H9 (cell line): ENCODE data around the gene SUFU. TPM values are rescaled to one million over a fixed set of nuclear protein-coding genes. Genes with fewer than 3 reads are reported as not detected.

Source experiments
- DNase-seq: peaks from one replicate; pipeline ENCODE4 v3.0.0-alpha.2; 2017
- H2AFZ ChIP-seq: one replicate; pipeline ENCODE4 v1.6.1; 2013; ENCODE audit warnings: mild to moderate bottlenecking, low read length, control low read depth, moderate library complexity
- H2AK5ac ChIP-seq: 2 replicates; pipeline ENCODE4 v1.6.1; 2013; ENCODE audit warnings: low read length, control low read depth, mixed read lengths; ENCODE audit not compliant: insufficient read length
- H2BK120ac ChIP-seq: one replicate; pipeline ENCODE4 v1.6.1; 2013; ENCODE audit warnings: low read depth, mild to moderate bottlenecking, low read length, control low read depth, inconsistent platforms; ENCODE audit not compliant: poor library complexity, severe bottlenecking
- H2BK12ac ChIP-seq: 2 replicates; pipeline ENCODE4 v1.6.1; 2013; ENCODE audit warnings: low read length, control low read depth, mixed read lengths, low read depth; ENCODE audit not compliant: insufficient read length
- H2BK15ac ChIP-seq: 2 replicates; pipeline ENCODE4 v1.6.1; 2013; ENCODE audit warnings: low read depth, low read length, control low read depth
- H2BK20ac ChIP-seq: one replicate; pipeline ENCODE4 v1.6.1; 2013; ENCODE audit warnings: low read depth, mild to moderate bottlenecking, low read length, control low read depth, inconsistent platforms; ENCODE audit not compliant: poor library complexity, severe bottlenecking
- H2BK5ac ChIP-seq: 2 replicates; pipeline ENCODE4 v1.6.1; 2013; ENCODE audit warnings: low read length, control low read depth, mixed read lengths; ENCODE audit not compliant: insufficient read length
- H3K14ac ChIP-seq: 2 replicates; pipeline ENCODE4 v1.6.1; 2013; ENCODE audit warnings: low read length, control low read depth; ENCODE audit not compliant: insufficient read depth
- H3K18ac ChIP-seq: 2 replicates; pipeline ENCODE4 v1.6.1; 2013; ENCODE audit warnings: low read depth, mild to moderate bottlenecking, mixed read lengths, low read length, control low read depth; ENCODE audit not compliant: insufficient read length
- H3K23ac ChIP-seq: 2 replicates; pipeline ENCODE4 v1.6.1; 2013; ENCODE audit warnings: low read length, control low read depth, mixed read lengths, low read depth; ENCODE audit not compliant: insufficient read length
- H3K23me2 ChIP-seq: 2 replicates; pipeline ENCODE4 v1.6.1; 2013; ENCODE audit warnings: low read depth, mild to moderate bottlenecking, mixed read lengths, low read length, control low read depth; ENCODE audit not compliant: insufficient read length, poor library complexity, severe bottlenecking
- H3K27ac ChIP-seq: 2 replicates; pipeline ENCODE4 v1.5.1; 2013; ENCODE audit warnings: low read length, control low read depth, mixed read lengths, low read depth; ENCODE audit not compliant: insufficient read length
- H3K27me3 ChIP-seq: 2 replicates; pipeline ENCODE4 v1.6.1; 2013; ENCODE audit warnings: low read length, control low read depth, inconsistent platforms; ENCODE audit not compliant: insufficient read depth
- H3K4ac ChIP-seq: 2 replicates; pipeline ENCODE4 v1.6.1; 2013; ENCODE audit warnings: low read depth, mild to moderate bottlenecking, control low read depth, inconsistent platforms, low read length, moderate library complexity
- H3K4me1 ChIP-seq: 2 replicates; pipeline ENCODE4 v1.6.1; 2013; ENCODE audit warnings: low read length, control low read depth, inconsistent platforms; ENCODE audit not compliant: insufficient read depth
- H3K4me2 ChIP-seq: 2 replicates; pipeline ENCODE4 v1.6.1; 2013; ENCODE audit warnings: low read length, control low read depth, mixed read lengths; ENCODE audit not compliant: insufficient read length, insufficient read depth
- H3K56ac ChIP-seq: 2 replicates; pipeline ENCODE4 v1.6.1; 2013; ENCODE audit warnings: low read depth, mild to moderate bottlenecking, mixed read lengths, low read length, control low read depth; ENCODE audit not compliant: insufficient read length
- H3K79me1 ChIP-seq: 2 replicates; pipeline ENCODE4 v1.6.1; 2013; ENCODE audit warnings: low read depth, mild to moderate bottlenecking, moderate library complexity, low read length, control low read depth, inconsistent platforms; ENCODE audit not compliant: insufficient read depth, poor library complexity, severe bottlenecking
- H3K79me2 ChIP-seq: 2 replicates; pipeline ENCODE4 v1.6.1; 2013; ENCODE audit warnings: low read length, control low read depth, inconsistent platforms; ENCODE audit not compliant: insufficient read depth
- H3K9ac ChIP-seq: 2 replicates; pipeline ENCODE4 v1.6.1; 2013; ENCODE audit warnings: low read length, control low read depth, mixed read lengths; ENCODE audit not compliant: insufficient read length; ENCODE audit errors: extremely low read depth
- H3K9me3 ChIP-seq: one replicate; pipeline ENCODE4 v1.6.1; 2013; ENCODE audit warnings: low read depth, low read length, inconsistent platforms; ENCODE audit not compliant: control insufficient read depth
- H3T11ph ChIP-seq: one replicate; pipeline ENCODE4 v1.6.1; 2013; ENCODE audit warnings: mild to moderate bottlenecking, low read length, control low read depth, inconsistent platforms
- H4K20me1 ChIP-seq: one replicate; pipeline ENCODE4 v1.6.1; 2013; ENCODE audit not compliant: control insufficient read depth, insufficient read length, insufficient read depth
- H4K5ac ChIP-seq: 2 replicates; pipeline ENCODE4 v1.6.1; 2013; ENCODE audit warnings: low read depth, mild to moderate bottlenecking, mixed read lengths, low read length, control low read depth; ENCODE audit not compliant: insufficient read length
- H4K8ac ChIP-seq: replicated peaks from 2 replicates; pipeline ENCODE4 v1.6.1; 2013; ENCODE audit warnings: low read length, control low read depth, mixed read lengths, low read depth; ENCODE audit not compliant: insufficient read length
- H4K91ac ChIP-seq: 2 replicates; pipeline ENCODE4 v1.6.1; 2013; ENCODE audit warnings: low read depth, mild to moderate bottlenecking, moderate library complexity, mixed read lengths, low read length, control low read depth; ENCODE audit not compliant: insufficient read length
- H3K27ac Mint-ChIP-seq, 3 experiments: 2 replicates in 2 of 3; 3 replicates in 1 of 3; pipeline ENCODE4 v1.8.0; 2020 to 2021; ENCODE audit warnings: mixed read lengths in 3 of 3, mild to moderate bottlenecking in 1 of 3, moderate library complexity in 1 of 3
- H3K27me3 Mint-ChIP-seq: 2 replicates; pipeline ENCODE4 v1.8.0; 2021; ENCODE audit warnings: low read depth, mild to moderate bottlenecking, moderate library complexity, mixed read lengths
- H3K36me3 Mint-ChIP-seq, 3 experiments: 2 replicates in 2 of 3; 3 replicates in 1 of 3; pipeline ENCODE4 v1.8.0; 2020 to 2021; ENCODE audit warnings: low read depth in 3 of 3, mixed read lengths in 3 of 3; ENCODE audit not compliant: insufficient read depth in 1 of 3
- H3K4me1 Mint-ChIP-seq, 2 experiments: 2 replicates each; pipeline ENCODE4 v1.8.0; 2020; ENCODE audit warnings: mixed read lengths in 2 of 2
- H3K4me3 Mint-ChIP-seq, 2 experiments: 2 replicates in 1 of 2; 3 replicates in 1 of 2; pipeline ENCODE4 v1.8.0; 2020 to 2021; ENCODE audit warnings: mild to moderate bottlenecking in 2 of 2, mixed read lengths in 2 of 2, moderate library complexity in 1 of 2
- H3K9me3 Mint-ChIP-seq, 2 experiments: 2 replicates in 1 of 2; 3 replicates in 1 of 2; pipeline ENCODE4 v1.8.0; 2020; ENCODE audit warnings: mild to moderate bottlenecking in 2 of 2, mixed read lengths in 2 of 2, moderate library complexity in 1 of 2
- CTCF ChIP-seq: fragments of 200-600 bp; sonication (generic); conservative IDR thresholded peaks from 3 replicates; pipeline ENCODE4 v1.8.0; 2021; ENCODE audit warnings: antibody characterized with exemption, mild to moderate bottlenecking
- WGBS: extraction: QIAGEN DNeasy Blood & Tissue Kit; methylation state at CpG from one replicate; pipeline ENCODE4 v1.1.7; 2013; ENCODE audit warnings: missing lambda C conversion rate, low lambda C conversion rate, mixed read lengths; ENCODE audit not compliant: insufficient read length; ENCODE audit errors: extremely low coverage; 5-methylcytosine and 5-hydroxymethylcytosine counted together
- total RNA-seq: library from RNA; stranded (reverse); gene quantifications from 2 replicates; pipeline ENCODE4 v1.2.1, GENCODE V29; 2021

The SUFU gene
- total RNA-seq, 1 experiment from 2014 or later, result 9.5 TPM

DNA sequence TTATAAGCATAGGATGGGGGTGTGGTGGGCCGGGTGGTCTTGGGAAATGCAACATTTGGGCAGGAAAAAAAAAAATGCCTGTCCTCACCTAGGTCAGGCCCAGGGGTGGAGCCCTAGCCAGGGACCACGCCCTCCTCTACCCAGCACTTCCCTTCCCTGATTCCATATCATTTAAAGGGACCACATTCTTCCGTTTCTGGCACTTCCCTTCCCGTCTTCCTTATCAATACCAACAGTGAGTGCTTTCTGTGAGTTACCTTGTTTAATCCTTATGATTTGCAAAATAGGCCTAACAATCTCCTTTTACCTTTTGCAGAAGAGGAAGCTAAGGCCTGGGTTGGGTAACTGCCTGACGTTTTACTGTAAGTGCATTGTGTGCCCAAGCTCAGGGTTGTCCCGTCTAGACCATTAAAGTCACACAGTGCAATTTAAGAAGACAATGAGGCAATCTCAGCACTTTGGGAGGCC, 35.8 kb upstream of the SUFU start:
- H3K4me2 ChIP-seq, result no peak overlapping the region
- no peak overlapping the region for H3K23ac ChIP-seq
- H2AK5ac ChIP-seq, result no peak overlapping the region
- H4K20me1 ChIP-seq, result no peaks in the 10 kb centered on the region
- no peak overlapping the region for H2AFZ ChIP-seq
- H3K27ac Mint-ChIP-seq, result no peak overlapping the region
- no CpG with 5 or more reads among the region's 6 CpGs for WGBS
- H3K27me3 Mint-ChIP-seq, result peaks cover 6% of the 10 kb centered on the region; the same call in 1 of the 2 replicates
- no peak overlapping the region for H3K14ac ChIP-seq
- H2BK120ac ChIP-seq, result no peak overlapping the region
- H3K79me1 ChIP-seq, result no peaks in the 10 kb centered on the region
- H2BK12ac ChIP-seq, result no peak overlapping the region
- no peaks in the 10 kb centered on the region for H3K9me3 ChIP-seq
- no peaks in the 10 kb centered on the region; the same call in 1 of the 2 replicates for H3K4me1 ChIP-seq
- no peak for DNase-seq
- H3K9ac ChIP-seq, result no peak overlapping the region
- no peak overlapping the region for H3K4me3 Mint-ChIP-seq
- no peak overlapping the region for H2BK15ac ChIP-seq
- H3K23me2 ChIP-seq, result no peaks in the 10 kb centered on the region
- no peaks in the 10 kb centered on the region for H3K27me3 ChIP-seq
- H3K18ac ChIP-seq, result no peak overlapping the region
- no peak overlapping the region for H3K56ac ChIP-seq
- no peak overlapping the region for H4K5ac ChIP-seq
- H3K4me1 Mint-ChIP-seq, result peaks cover 14 to 15% of the 10 kb centered on the region in 2 experiments
- H3K4ac ChIP-seq, result no peak overlapping the region
- H2BK5ac ChIP-seq, result no peak overlapping the region
- no peak for TF ChIP-seq CTCF
- no peaks in the 10 kb centered on the region for H3K9me3 Mint-ChIP-seq
- no peaks in the 10 kb centered on the region for H3K79me2 ChIP-seq
- H3T11ph ChIP-seq, result no peak overlapping the region
- no peak overlapping the region for H4K8ac ChIP-seq
- no peak overlapping the region for H3K27ac ChIP-seq
- H2BK20ac ChIP-seq, result no peak overlapping the region
- peaks cover 3 to 8% (median 8%) of the 10 kb centered on the region in 3 experiments; a peak in 6 of 7 replicates for H3K36me3 Mint-ChIP-seq
- no peak overlapping the region for H4K91ac ChIP-seq
